ENCODE data around the gene SPHK2.

GRCh38 chr19:48668332-48668731 is 49.0 kb downstream of the SPHK2 start:
- TF ChIP-seq ZNF16 (tag by site-specific recombination; IDR thresholded peaks at IDR 0.05; ENCODE audit: low read depth) (no peak), ZNF629 (tag by site-specific recombination; IDR thresholded peaks at IDR 0.05) (no peak), ZNF157 (tag by site-specific recombination; IDR thresholded peaks at IDR 0.05) (no peak), ZBTB1 (tag by site-specific recombination; IDR thresholded peaks at IDR 0.05) (no peak), KLF7 (tag by site-specific recombination; IDR thresholded peaks at IDR 0.05; ENCODE audit: borderline replicate concordance) (no peak), ZNF214 (tag by site-specific recombination; IDR thresholded peaks at IDR 0.05; ENCODE audit: borderline replicate concordance) (no peak), MZF1 (tag by site-specific recombination; IDR thresholded peaks at IDR 0.05; ENCODE audit: borderline replicate concordance) (no peak), ZNF501 (tag by site-specific recombination; IDR thresholded peaks at IDR 0.05) (no peak)
- TF ChIP-seq, protein P1, sequence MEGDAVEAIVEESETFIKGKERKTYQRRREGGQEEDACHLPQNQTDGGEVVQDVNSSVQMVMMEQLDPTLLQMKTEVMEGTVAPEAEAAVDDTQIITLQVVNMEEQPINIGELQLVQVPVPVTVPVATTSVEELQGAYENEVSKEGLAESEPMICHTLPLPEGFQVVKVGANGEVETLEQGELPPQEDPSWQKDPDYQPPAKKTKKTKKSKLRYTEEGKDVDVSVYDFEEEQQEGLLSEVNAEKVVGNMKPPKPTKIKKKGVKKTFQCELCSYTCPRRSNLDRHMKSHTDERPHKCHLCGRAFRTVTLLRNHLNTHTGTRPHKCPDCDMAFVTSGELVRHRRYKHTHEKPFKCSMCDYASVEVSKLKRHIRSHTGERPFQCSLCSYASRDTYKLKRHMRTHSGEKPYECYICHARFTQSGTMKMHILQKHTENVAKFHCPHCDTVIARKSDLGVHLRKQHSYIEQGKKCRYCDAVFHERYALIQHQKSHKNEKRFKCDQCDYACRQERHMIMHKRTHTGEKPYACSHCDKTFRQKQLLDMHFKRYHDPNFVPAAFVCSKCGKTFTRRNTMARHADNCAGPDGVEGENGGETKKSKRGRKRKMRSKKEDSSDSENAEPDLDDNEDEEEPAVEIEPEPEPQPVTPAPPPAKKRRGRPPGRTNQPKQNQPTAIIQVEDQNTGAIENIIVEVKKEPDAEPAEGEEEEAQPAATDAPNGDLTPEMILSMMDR (tag by site-specific recombination; IDR thresholded peaks at IDR 0.05), result no peak
- TF ChIP-seq, protein P2, sequence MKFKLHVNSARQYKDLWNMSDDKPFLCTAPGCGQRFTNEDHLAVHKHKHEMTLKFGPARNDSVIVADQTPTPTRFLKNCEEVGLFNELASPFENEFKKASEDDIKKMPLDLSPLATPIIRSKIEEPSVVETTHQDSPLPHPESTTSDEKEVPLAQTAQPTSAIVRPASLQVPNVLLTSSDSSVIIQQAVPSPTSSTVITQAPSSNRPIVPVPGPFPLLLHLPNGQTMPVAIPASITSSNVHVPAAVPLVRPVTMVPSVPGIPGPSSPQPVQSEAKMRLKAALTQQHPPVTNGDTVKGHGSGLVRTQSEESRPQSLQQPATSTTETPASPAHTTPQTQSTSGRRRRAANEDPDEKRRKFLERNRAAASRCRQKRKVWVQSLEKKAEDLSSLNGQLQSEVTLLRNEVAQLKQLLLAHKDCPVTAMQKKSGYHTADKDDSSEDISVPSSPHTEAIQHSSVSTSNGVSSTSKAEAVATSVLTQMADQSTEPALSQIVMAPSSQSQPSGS (tag by site-specific recombination; IDR thresholded peaks at IDR 0.05; ENCODE audit: low read depth), result no peak

All from HEK293 (cell line).